ENCODE data around the gene SGCD. TPM values are rescaled to one million over a fixed set of nuclear protein-coding genes. Genes with fewer than 3 reads are reported as not detected.

The SGCD gene
- total RNA-seq, 1 experiment from 2014 or later: not detected

- TF ChIP-seq CTCF (IDR thresholded peaks at IDR 0.05): no peak
- no peaks in the 10 kb centered on the region for H3K27me3 ChIP-seq (ENCODE audit: control insufficient read depth, insufficient read depth, low read length)
- H3K9me3 ChIP-seq (ENCODE audit: control insufficient read depth, insufficient read depth, low read depth, low read length): no peaks in the 10 kb centered on the region
- BruUV-seq (replicated peaks): no TSS peak
- in situ Hi-C loops (cut with HindIII; ENCODE audit: low pct_unique_long_range_greater_than_20kb, low sequenced_read_pairs): no loop called here
- H3K4me3 ChIP-seq (ENCODE audit: low read depth in 2 of 2, low read length in 2 of 2): no peak overlapping the region
- POLR2A ChIA-PET: interaction anchor here (0.7 kb wide), 1 partner anchor 109 kb away, joined by 4 read pairs; no protein-coding TSS in a partner anchor
- H3K4me1 ChIP-seq (ENCODE audit: control insufficient read depth, insufficient read depth, low read length): no peaks in the 10 kb centered on the region
- intact Hi-C loops (cut with micrococcal nuclease; ENCODE audit: unreplicated experiment): no loop called here
- H3K27ac ChIP-seq (ENCODE audit: low read length): no peak overlapping the region
- no peaks in the 10 kb centered on the region for H3K36me3 ChIP-seq (ENCODE audit: control insufficient read depth, insufficient read depth, low read length)
- no peak for ATAC-seq
- DNase-seq (ENCODE audit: low read depth, low spot score): no peak
- CTCF ChIA-PET: no interaction called here
These were observed 142.7 kb downstream of the SGCD start for GRCh38 chr5:156469636-156470035.

GRCh38 chr5:156471893-156472292 is 144.9 kb downstream of the SGCD start:
- no peaks in the 10 kb centered on the region for H3K27me3 ChIP-seq (ENCODE audit: control insufficient read depth, insufficient read depth, low read length)
- TF ChIP-seq TCF7L2 (IDR thresholded peaks at IDR 0.05; ENCODE audit: low read depth, low read length): no peak
- no peak for TF ChIP-seq REST (IDR thresholded peaks at IDR 0.05; ENCODE audit: insufficient read depth in 1 of 2, low read depth in 2 of 2, low read length in 1 of 2)
- no peak for TF ChIP-seq CTCF (IDR thresholded peaks at IDR 0.05)
- CTCF ChIA-PET: no interaction called here
- H3K9me3 ChIP-seq (ENCODE audit: control insufficient read depth, insufficient read depth, low read depth, low read length): no peaks in the 10 kb centered on the region
- H3K27ac ChIP-seq (ENCODE audit: low read length): no peak overlapping the region
- DNase-seq (ENCODE audit: low read depth, low spot score) (no peak), ATAC-seq (no peak)
- in situ Hi-C loops (cut with HindIII; ENCODE audit: low pct_unique_long_range_greater_than_20kb, low sequenced_read_pairs): no loop called here
- POLR2A ChIA-PET: no interaction called here
- intact Hi-C loops (cut with micrococcal nuclease; ENCODE audit: unreplicated experiment): no loop called here
- no peak overlapping the region for H3K4me3 ChIP-seq (ENCODE audit: low read depth in 2 of 2, low read length in 2 of 2)
- H3K4me1 ChIP-seq (ENCODE audit: control insufficient read depth, insufficient read depth, low read length): no peaks in the 10 kb centered on the region
- H3K36me3 ChIP-seq (ENCODE audit: control insufficient read depth, insufficient read depth, low read length): no peaks in the 10 kb centered on the region
- BruUV-seq (replicated peaks): no TSS peak

- DNase-seq (ENCODE audit: low read depth, low spot score) (no peak), ATAC-seq (no peak)
- ChIA-PET CTCF (no interaction called here), POLR2A (no interaction called here)
- intact Hi-C loops (cut with micrococcal nuclease; ENCODE audit: unreplicated experiment) (no loop called here), in situ Hi-C loops (cut with HindIII; ENCODE audit: low pct_unique_long_range_greater_than_20kb, low sequenced_read_pairs) (no loop called here)
- no peaks in the 10 kb centered on the region for H3K4me1 ChIP-seq (ENCODE audit: control insufficient read depth, insufficient read depth, low read length)
- H3K4me3 ChIP-seq (ENCODE audit: low read depth in 2 of 2, low read length in 2 of 2): no peak overlapping the region
- H3K27me3 ChIP-seq (ENCODE audit: control insufficient read depth, insufficient read depth, low read length): no peaks in the 10 kb centered on the region
- TF ChIP-seq CTCF (IDR thresholded peaks at IDR 0.05): no peak
- TF ChIP-seq POLR2AphosphoS5 (IDR thresholded peaks at IDR 0.05; ENCODE audit: low read depth, low read length): no peak
- TF ChIP-seq SIN3A (IDR thresholded peaks at IDR 0.05; ENCODE audit: borderline replicate concordance, insufficient read depth, low read depth, low read length): no peak
- TF ChIP-seq REST (IDR thresholded peaks at IDR 0.05; ENCODE audit: insufficient read depth in 1 of 2, low read depth in 2 of 2, low read length in 1 of 2): no peak
- no peak for TF ChIP-seq TCF7L2 (IDR thresholded peaks at IDR 0.05; ENCODE audit: low read depth, low read length)
- no peaks in the 10 kb centered on the region for H3K9me3 ChIP-seq (ENCODE audit: control insufficient read depth, insufficient read depth, low read depth, low read length)
- H3K27ac ChIP-seq (ENCODE audit: low read length): no peak overlapping the region
- no peaks in the 10 kb centered on the region for H3K36me3 ChIP-seq (ENCODE audit: control insufficient read depth, insufficient read depth, low read length)
- BruUV-seq (replicated peaks): no TSS peak
These were observed 146.4 kb downstream of the SGCD start for GRCh38 chr5:156473269-156473908.

All from Panc1 (cell line).